OCI-LY7 (cell line): ENCODE measurements around the gene HPSE2.

Source experiments
- CTCF ChIP-seq: fragments of 200-600 bp; sonication (generic); conservative IDR thresholded peaks from 2 replicates; pipeline ENCODE4 v1.5.1; 2014; ENCODE audit warnings: mild to moderate bottlenecking, antibody characterized with exemption, low read length, moderate library complexity, mixed read lengths
- EZH2phosphoT487 ChIP-seq: fragments of 200-600 bp; sonication (generic); IDR thresholded peaks from 2 replicates; pipeline ENCODE4 v1.6.1; 2018; ENCODE audit warnings: low read depth, borderline replicate concordance, mild to moderate bottlenecking, mixed run types, antibody characterized with exemption, low read length, moderate library complexity, mixed read lengths

- TF ChIP-seq CTCF = no peak
- TF ChIP-seq EZH2phosphoT487 = no peak
Measured at GRCh38 chr10:98524124-98524523, 711.5 kb downstream of the HPSE2 start.
